A549 treated with ZK216348 at 1 μM for 4 hours (cell line): Measurements from ENCODE around the gene MRPL37. TPM values are rescaled to one million over a fixed set of nuclear protein-coding genes. Genes with fewer than 3 reads are reported as not detected.

ENCODE experiments used
- total RNA-seq: library from RNA; stranded (reverse); fragments of 200-300 nt; extraction: Qiagen RNA extraction; gene quantifications from 5 replicates; pipeline ENCODE4 v1.2.3, GENCODE V29; 2022; ENCODE audit warnings: low read depth

The MRPL37 gene
- total RNA-seq: 76.4 to 94.5 TPM (median 93.6 TPM) in 5 replicates

DNA sequence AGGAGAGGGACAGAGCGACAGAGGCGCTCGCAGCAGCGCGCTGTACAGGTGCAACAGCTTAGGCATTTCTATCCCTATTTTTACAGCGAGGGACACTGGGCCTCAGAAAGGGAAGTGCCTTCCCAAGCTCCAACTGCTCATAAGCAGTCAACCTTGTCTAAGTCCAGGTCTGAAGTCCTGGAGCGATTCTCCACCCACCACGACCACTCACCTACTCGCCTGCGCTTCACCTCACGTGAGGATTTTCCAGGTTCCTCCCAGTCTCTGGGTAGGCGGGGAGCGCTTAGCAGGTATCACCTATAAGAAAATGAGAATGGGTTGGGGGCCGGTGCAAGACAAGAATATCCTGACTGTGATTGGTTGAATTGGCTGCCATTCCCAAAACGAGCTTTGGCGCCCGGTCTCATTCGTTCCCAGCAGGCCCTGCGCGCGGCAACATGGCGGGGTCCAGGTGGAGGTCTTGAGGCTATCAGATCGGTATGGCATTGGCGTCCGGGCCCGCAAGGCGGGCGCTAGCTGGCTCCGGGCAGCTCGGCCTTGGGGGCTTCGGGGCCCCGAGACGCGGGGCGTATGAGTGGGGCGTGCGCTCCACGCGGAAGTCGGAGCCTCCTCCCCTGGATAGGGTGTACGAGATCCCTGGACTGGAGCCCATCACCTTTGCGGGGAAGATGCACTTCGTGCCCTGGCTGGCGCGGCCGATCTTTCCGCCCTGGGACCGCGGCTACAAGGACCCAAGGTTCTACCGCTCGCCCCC lies at the start of gene MRPL37, which contains the start of gene CYB5RL:
Gene MRPL37 (plus strand): TSS at position 403 of the 754 bp plus-strand sequence. CDS start 77 bp downstream, at position 480.
Gene CYB5RL (minus strand): TSS at position 266 of the 754 bp plus-strand sequence. CDS start 4,414 bp downstream, outside the sequence.

GRCh38 chr1:54152696-54153095 lies 47.3 kb upstream of the MRPL37 start, which contains the start of gene CDCP2:
CDCP2 (minus strand) TSS chr1:54153000; CDS start chr1:54152922, 78 bp downstream.

Other genes with a start within 250 kb of the MRPL37 start
- not detected in 5 replicates for gene LDLRAD1, start 182.0 kb upstream of the MRPL37 start, total RNA-seq
- gene TMEM59, start 147.0 kb upstream of the MRPL37 start, total RNA-seq: 110 to 137 TPM (median 118 TPM) in 5 replicates
- 1.8 to 3.3 TPM (median 2.4 TPM) in 5 replicates for gene TCEANC2, start 146.6 kb upstream of the MRPL37 start, total RNA-seq
- not detected in 5 replicates for gene CDCP2, start 47.2 kb upstream of the MRPL37 start, total RNA-seq
- gene CYB5RL, start 137 bp upstream of the MRPL37 start, total RNA-seq: 2.0 to 4.7 TPM (median 3.9 TPM) in 5 replicates
- gene SSBP3, start 206.2 kb downstream of the MRPL37 start, total RNA-seq: 7.0 to 9.0 TPM (median 8.1 TPM) in 5 replicates